Neural cell (in vitro differentiated cells): ENCODE measurements around the gene JPT2. TPM values are rescaled to one million over a fixed set of nuclear protein-coding genes. Genes with fewer than 3 reads are reported as not detected.
"Not testable (repeated sequence)": the region's sequence is repeated elsewhere in the genome, so short reads cannot be mapped to it uniquely, and the experiment has no call there.

Experiments
- H2AFZ ChIP-seq: fragments of 200-600, 300-800 bp; sonication (generic), shearing (Covaris generic); 2 replicates; pipeline ENCODE4 v1.6.0; 2014; ENCODE audit warnings: low read depth, mild to moderate bottlenecking, antibody characterized with exemption, low read length, moderate library complexity
- H3F3A ChIP-seq: fragments of 200-600 bp; shearing (Covaris generic); 2 replicates; pipeline ENCODE4 v1.6.1; 2016; ENCODE audit warnings: mild to moderate bottlenecking, moderate library complexity, mixed read lengths, antibody characterized with exemption, low read length; ENCODE audit not compliant: insufficient read depth, poor library complexity, severe bottlenecking
- H3K27ac ChIP-seq: fragments of 200-600, 300-800 bp; sonication (generic), shearing (Covaris generic); 2 replicates; pipeline ENCODE4 v1.5.1; 2014; ENCODE audit warnings: mild to moderate bottlenecking, low read length, moderate library complexity
- H3K27me3 ChIP-seq: fragments of 300-800, 200-600 bp; sonication (generic), shearing (Covaris generic); 2 replicates; pipeline ENCODE4 v1.6.0; 2014; ENCODE audit warnings: mild to moderate bottlenecking, low read depth, low read length, moderate library complexity; ENCODE audit not compliant: insufficient read depth
- H3K36me3 ChIP-seq: fragments of 300-800, 200-600 bp; sonication (generic), shearing (Covaris generic); 2 replicates; pipeline ENCODE4 v1.5.1; 2014; ENCODE audit warnings: mild to moderate bottlenecking, antibody characterized with exemption, low read length, moderate library complexity; ENCODE audit not compliant: insufficient read depth
- H3K4me2 ChIP-seq: fragments of 300-800, 200-600 bp; sonication (generic), shearing (Covaris generic); 2 replicates; pipeline ENCODE4 v1.6.0; 2014; ENCODE audit warnings: mild to moderate bottlenecking, low read length
- H3K4me3 ChIP-seq: fragments of 300-800, 200-600 bp; sonication (generic), shearing (Covaris generic); 2 replicates; pipeline ENCODE4 v1.5.1; 2014; ENCODE audit warnings: mild to moderate bottlenecking, low read length, moderate library complexity
- H3K79me2 ChIP-seq: fragments of 200-600 bp; shearing (Covaris generic); replicated peaks from 2 replicates; pipeline ENCODE4 v1.6.0; 2014; ENCODE audit warnings: mild to moderate bottlenecking, low read length, moderate library complexity; ENCODE audit not compliant: insufficient read depth
- H3K9ac ChIP-seq: fragments of 300-800, 200-600 bp; sonication (generic), shearing (Covaris generic); 2 replicates; pipeline ENCODE4 v1.6.1; 2016; ENCODE audit warnings: mild to moderate bottlenecking, low read length, mixed read lengths
- H3K9me2 ChIP-seq: fragments of 200-600 bp; shearing (Covaris generic); 2 replicates; pipeline ENCODE4 v1.6.1; 2016; ENCODE audit warnings: mild to moderate bottlenecking, low read length, mixed read lengths; ENCODE audit not compliant: insufficient read depth
- H3K9me3 ChIP-seq: fragments of 200-600, 300-800 bp; sonication (generic), shearing (Covaris generic); 2 replicates; pipeline ENCODE4 v1.6.1; 2016; ENCODE audit warnings: mild to moderate bottlenecking, mixed run types, low read length, moderate library complexity, mixed read lengths
- H4K20me1 ChIP-seq: fragments of 200-600 bp; shearing (Covaris generic); 2 replicates; pipeline ENCODE4 v1.6.1; 2016; ENCODE audit warnings: mild to moderate bottlenecking, mixed run types; ENCODE audit not compliant: insufficient read depth
- EP300 ChIP-seq: fragments of 450-650 bp; conservative IDR thresholded peaks from 2 replicates; pipeline ENCODE4 v1.6.1; 2014; ENCODE audit warnings: antibody characterized with exemption, mild to moderate bottlenecking, moderate library complexity; ENCODE audit not compliant: poor library complexity, severe bottlenecking
- EZH2 ChIP-seq: fragments of 200-600, 300-800 bp; shearing (Covaris generic), sonication (generic); IDR thresholded peaks from 2 replicates; pipeline ENCODE4 v1.6.1; 2014; ENCODE audit warnings: antibody characterized with exemption, low read length, borderline replicate concordance, mild to moderate bottlenecking; ENCODE audit not compliant: insufficient read depth, poor library complexity, severe bottlenecking
- MXI1 ChIP-seq: fragments of 450-650 bp; conservative IDR thresholded peaks from 2 replicates; pipeline ENCODE4 v1.6.1; 2014; ENCODE audit warnings: antibody characterized with exemption, mild to moderate bottlenecking; ENCODE audit not compliant: poor library complexity, severe bottlenecking
- POLR2AphosphoS5 ChIP-seq: IDR thresholded peaks from 2 replicates; pipeline ENCODE4 v1.6.1; 2012
- RAD21 ChIP-seq: fragments of 450-650 bp; conservative IDR thresholded peaks from 2 replicates; pipeline ENCODE4 v1.6.1; 2014; ENCODE audit warnings: antibody characterized with exemption, mild to moderate bottlenecking, moderate library complexity
- SMC3 ChIP-seq: fragments of 450-650 bp; conservative IDR thresholded peaks from 2 replicates; pipeline ENCODE4 v1.6.1; 2014; ENCODE audit warnings: antibody characterized with exemption, mild to moderate bottlenecking, moderate library complexity; ENCODE audit not compliant: poor library complexity
- TAF1 ChIP-seq: IDR thresholded peaks from 2 replicates; pipeline ENCODE4 v1.6.1; 2012; ENCODE audit warnings: low read depth
- polyA plus RNA-seq: library from polyadenylated mRNA; depleted of rRNA; stranded (reverse); fragments of >200 nt; gene quantifications from 2 replicates; pipeline ENCODE4 v1.2.3, GENCODE V29; 2014
- TF ChIP-seq, protein P1 (sequence below): fragments of 450-650 bp; IDR thresholded peaks from 2 replicates; pipeline ENCODE4 v1.5.1; 2014; ENCODE audit warnings: antibody characterized with exemption, mild to moderate bottlenecking, moderate library complexity; ENCODE audit not compliant: poor library complexity, severe bottlenecking
- TF ChIP-seq, protein P2 (sequence below): IDR thresholded peaks from 2 replicates; pipeline ENCODE4 v1.6.1; 2012; ENCODE audit warnings: borderline replicate concordance

JPT2 gene
- polyA plus RNA-seq, 1 donor from 2014 or later = 61.4 TPM

DNA sequence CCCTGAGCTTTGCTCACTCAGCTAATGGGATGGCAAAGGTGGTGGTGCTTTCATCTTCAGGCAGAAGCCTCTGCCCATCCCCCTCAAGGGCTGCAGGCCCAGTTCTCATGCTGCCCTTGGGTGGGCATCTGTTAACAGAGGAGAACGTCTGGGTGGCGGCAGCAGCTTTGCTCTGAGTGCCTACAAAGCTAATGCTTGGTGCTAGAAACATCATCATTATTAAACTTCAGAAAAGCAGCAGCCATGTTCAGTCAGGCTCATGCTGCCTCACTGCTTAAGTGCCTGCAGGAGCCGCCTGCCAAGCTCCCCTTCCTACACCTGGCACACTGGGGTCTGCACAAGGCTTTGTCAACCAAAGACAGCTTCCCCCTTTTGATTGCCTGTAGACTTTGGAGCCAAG, 22.2 kb downstream of the JPT2 start:
- Histone ChIP-seq H3K4me2 (no peak overlapping the region), H3K9me3 (no peaks in the 10 kb centered on the region), H3K27me3 (no peaks in the 10 kb centered on the region), H4K20me1 (no peaks in the 10 kb centered on the region), H3K9me2 (no peaks in the 10 kb centered on the region), H3F3A (no peaks in the 10 kb centered on the region), H2AFZ (no peak overlapping the region), H3K27ac (no peak overlapping the region), H3K4me3 (no peak overlapping the region), H3K79me2 (no peaks in the 10 kb centered on the region), H3K36me3 (no peaks in the 10 kb centered on the region), H3K9ac (no peak overlapping the region)
- TF ChIP-seq RAD21 (no peak), EZH2 (no peak), TAF1 (no peak), SMC3 (no peak), EP300 (no peak), MXI1 (no peak), POLR2AphosphoS5 (no peak)
- TF ChIP-seq, protein P1, sequence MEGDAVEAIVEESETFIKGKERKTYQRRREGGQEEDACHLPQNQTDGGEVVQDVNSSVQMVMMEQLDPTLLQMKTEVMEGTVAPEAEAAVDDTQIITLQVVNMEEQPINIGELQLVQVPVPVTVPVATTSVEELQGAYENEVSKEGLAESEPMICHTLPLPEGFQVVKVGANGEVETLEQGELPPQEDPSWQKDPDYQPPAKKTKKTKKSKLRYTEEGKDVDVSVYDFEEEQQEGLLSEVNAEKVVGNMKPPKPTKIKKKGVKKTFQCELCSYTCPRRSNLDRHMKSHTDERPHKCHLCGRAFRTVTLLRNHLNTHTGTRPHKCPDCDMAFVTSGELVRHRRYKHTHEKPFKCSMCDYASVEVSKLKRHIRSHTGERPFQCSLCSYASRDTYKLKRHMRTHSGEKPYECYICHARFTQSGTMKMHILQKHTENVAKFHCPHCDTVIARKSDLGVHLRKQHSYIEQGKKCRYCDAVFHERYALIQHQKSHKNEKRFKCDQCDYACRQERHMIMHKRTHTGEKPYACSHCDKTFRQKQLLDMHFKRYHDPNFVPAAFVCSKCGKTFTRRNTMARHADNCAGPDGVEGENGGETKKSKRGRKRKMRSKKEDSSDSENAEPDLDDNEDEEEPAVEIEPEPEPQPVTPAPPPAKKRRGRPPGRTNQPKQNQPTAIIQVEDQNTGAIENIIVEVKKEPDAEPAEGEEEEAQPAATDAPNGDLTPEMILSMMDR = no peak
- TF ChIP-seq, protein P2, sequence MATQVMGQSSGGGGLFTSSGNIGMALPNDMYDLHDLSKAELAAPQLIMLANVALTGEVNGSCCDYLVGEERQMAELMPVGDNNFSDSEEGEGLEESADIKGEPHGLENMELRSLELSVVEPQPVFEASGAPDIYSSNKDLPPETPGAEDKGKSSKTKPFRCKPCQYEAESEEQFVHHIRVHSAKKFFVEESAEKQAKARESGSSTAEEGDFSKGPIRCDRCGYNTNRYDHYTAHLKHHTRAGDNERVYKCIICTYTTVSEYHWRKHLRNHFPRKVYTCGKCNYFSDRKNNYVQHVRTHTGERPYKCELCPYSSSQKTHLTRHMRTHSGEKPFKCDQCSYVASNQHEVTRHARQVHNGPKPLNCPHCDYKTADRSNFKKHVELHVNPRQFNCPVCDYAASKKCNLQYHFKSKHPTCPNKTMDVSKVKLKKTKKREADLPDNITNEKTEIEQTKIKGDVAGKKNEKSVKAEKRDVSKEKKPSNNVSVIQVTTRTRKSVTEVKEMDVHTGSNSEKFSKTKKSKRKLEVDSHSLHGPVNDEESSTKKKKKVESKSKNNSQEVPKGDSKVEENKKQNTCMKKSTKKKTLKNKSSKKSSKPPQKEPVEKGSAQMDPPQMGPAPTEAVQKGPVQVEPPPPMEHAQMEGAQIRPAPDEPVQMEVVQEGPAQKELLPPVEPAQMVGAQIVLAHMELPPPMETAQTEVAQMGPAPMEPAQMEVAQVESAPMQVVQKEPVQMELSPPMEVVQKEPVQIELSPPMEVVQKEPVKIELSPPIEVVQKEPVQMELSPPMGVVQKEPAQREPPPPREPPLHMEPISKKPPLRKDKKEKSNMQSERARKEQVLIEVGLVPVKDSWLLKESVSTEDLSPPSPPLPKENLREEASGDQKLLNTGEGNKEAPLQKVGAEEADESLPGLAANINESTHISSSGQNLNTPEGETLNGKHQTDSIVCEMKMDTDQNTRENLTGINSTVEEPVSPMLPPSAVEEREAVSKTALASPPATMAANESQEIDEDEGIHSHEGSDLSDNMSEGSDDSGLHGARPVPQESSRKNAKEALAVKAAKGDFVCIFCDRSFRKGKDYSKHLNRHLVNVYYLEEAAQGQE = no peak

DNA sequence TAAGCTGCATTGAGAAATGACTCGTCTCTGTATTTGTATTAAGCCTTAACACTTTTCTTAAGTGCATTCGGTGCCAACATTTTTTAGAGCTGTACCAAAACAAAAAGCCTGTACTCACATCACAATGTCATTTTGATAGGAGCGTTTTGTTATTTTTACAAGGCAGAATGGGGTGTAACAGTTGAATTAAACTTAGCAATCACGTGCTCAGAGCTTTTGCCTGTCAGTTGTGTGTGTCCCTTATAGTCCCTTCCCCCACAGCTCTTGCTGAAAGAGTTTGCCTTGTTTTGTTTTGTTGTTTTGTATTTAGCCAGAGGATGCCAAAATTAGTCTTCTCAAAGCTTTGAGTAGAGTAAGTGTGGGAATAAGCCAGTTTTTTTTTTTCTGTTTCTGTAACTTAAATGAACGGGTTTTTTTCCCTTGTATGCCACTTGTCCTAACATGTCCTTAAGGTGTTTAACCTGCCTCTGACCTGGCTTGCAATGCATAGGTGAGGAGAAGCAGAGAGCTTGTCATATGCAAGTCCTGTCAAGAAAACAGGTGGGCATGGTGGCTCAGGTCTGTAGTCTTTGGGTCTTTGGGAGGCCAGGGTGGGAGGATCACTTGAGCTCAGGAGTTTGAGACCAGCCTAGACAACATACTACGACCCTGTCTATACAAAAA, 23.3 kb downstream of the JPT2 start:
- H3K27me3 ChIP-seq = no peaks in the 10 kb centered on the region
- no peaks in the 10 kb centered on the region for H4K20me1 ChIP-seq
- H3K9me2 ChIP-seq = no peaks in the 10 kb centered on the region
- no peak overlapping the region for H3K4me2 ChIP-seq
- H3K4me3 ChIP-seq = no peak overlapping the region
- no peaks in the 10 kb centered on the region for H3K36me3 ChIP-seq
- TF ChIP-seq, protein P2 = no peak
- TF ChIP-seq TAF1 (no peak), EP300 (no peak), MXI1 (no peak), POLR2AphosphoS5 (no peak), EZH2 (no peak), RAD21 (no peak), SMC3 (no peak)
- TF ChIP-seq, protein P1 = no peak
- no peak overlapping the region for H2AFZ ChIP-seq
- no peaks in the 10 kb centered on the region for H3F3A ChIP-seq
- peaks cover 3% of the 10 kb centered on the region for H3K79me2 ChIP-seq
- H3K9me3 ChIP-seq = no peaks in the 10 kb centered on the region
- no peak overlapping the region for H3K27ac ChIP-seq
- H3K9ac ChIP-seq = no peak overlapping the region

GRCh38 chr16:1705324-1705687, 27.2 kb downstream of the JPT2 start:
- not testable (repeated sequence) for H3K9me3 ChIP-seq, H3F3A ChIP-seq, H3K27me3 ChIP-seq, H3K9me2 ChIP-seq, H4K20me1 ChIP-seq, H3K36me3 ChIP-seq
- Histone ChIP-seq H3K79me2 (peaks cover 41% of the 10 kb centered on the region), H3K9ac (peak overlapping the region; percentile 97), H3K4me2 (peak overlapping the region; percentile 44), H3K27ac (peak overlapping the region; percentile 96), H3K4me3 (peak overlapping the region; percentile 99), H2AFZ (peak overlapping the region; percentile 73)
